ENCODE measurements around the gene ATG3.

- TF ChIP-seq SNAI2 (CRISPR knock-in tag; IDR thresholded peaks at IDR 0.05): no peak
- TF ChIP-seq ZFP3 (CRISPR knock-in tag; IDR thresholded peaks at IDR 0.05): no peak
- TF ChIP-seq OSR1 (CRISPR knock-in tag; IDR thresholded peaks at IDR 0.05): no peak
- TF ChIP-seq CSDC2 (CRISPR knock-in tag; IDR thresholded peaks at IDR 0.05): no peak
- TF ChIP-seq ZNF70 (CRISPR knock-in tag; IDR thresholded peaks at IDR 0.05): no peak
- TF ChIP-seq ZNF565 (CRISPR knock-in tag; conservative IDR thresholded peaks at IDR 0.05; ENCODE audit: low read depth): no peak
These were observed 31.2 kb downstream of the ATG3 start for GRCh38 chr3:112530573-112530972.
